AG04449 (cell line): ENCODE measurements around the gene CD8B2.

Experiments used
- CTCF ChIA-PET: fragments of 350-600 bp; formaldehyde crosslinking; extraction: SDS; loops from one replicate; lab custom pipeline; 2021; ENCODE audit warnings: antibody characterized with exemption; lab: Yijun Ruan, JAX
- POLR2A ChIA-PET: fragments of 400-600, 350-600 bp; formaldehyde crosslinking; extraction: SDS; loops from one replicate; lab custom pipeline; 2020; ENCODE audit warnings: antibody characterized with exemption, inconsistent platforms; lab: Yijun Ruan, JAX
- DNase-seq: peaks from one replicate; pipeline ENCODE4 v3.0.0-alpha.2; 2010; ENCODE audit warnings: low read depth, low spot score
- H3K4me3 ChIP-seq: 2 replicates; pipeline ENCODE4 v1.5.1; 2011; ENCODE audit warnings: low read depth, mild to moderate bottlenecking, control low read depth, low read length
- TF ChIP-seq, protein P1 (sequence below): IDR thresholded peaks from one replicate; pipeline ENCODE4 v1.5.1; 2011; ENCODE audit warnings: mild to moderate bottlenecking, moderate library complexity, low read length, control low read depth, inconsistent platforms; ENCODE audit not compliant: insufficient read depth; ENCODE audit errors: missing control alignments

The CD8B2 gene

DNA sequence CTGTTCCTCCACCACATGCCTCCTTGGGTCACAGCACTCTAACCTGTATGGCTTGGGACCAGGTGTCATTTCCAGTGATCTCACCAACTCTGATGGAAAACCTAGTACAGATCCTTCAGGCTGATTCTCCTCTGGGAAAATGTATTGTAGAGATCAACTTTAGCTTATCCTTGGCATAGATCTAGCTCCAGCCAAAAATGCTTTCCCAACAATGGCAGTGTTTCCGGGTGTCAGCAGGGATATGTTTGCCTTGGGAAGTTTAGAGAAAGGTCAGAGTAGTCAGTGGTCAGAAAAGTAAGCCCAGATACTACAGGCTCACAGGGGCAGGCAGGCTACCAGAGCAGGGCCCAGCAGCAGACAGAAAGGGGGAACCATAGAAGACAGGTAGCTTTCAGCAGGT, 73.6 kb downstream of the CD8B2 start:
- no peak overlapping the region for H3K4me3 ChIP-seq
- ChIA-PET CTCF (no interaction called here), POLR2A (no interaction called here)
- DNase-seq = no peak
- TF ChIP-seq, protein P1, sequence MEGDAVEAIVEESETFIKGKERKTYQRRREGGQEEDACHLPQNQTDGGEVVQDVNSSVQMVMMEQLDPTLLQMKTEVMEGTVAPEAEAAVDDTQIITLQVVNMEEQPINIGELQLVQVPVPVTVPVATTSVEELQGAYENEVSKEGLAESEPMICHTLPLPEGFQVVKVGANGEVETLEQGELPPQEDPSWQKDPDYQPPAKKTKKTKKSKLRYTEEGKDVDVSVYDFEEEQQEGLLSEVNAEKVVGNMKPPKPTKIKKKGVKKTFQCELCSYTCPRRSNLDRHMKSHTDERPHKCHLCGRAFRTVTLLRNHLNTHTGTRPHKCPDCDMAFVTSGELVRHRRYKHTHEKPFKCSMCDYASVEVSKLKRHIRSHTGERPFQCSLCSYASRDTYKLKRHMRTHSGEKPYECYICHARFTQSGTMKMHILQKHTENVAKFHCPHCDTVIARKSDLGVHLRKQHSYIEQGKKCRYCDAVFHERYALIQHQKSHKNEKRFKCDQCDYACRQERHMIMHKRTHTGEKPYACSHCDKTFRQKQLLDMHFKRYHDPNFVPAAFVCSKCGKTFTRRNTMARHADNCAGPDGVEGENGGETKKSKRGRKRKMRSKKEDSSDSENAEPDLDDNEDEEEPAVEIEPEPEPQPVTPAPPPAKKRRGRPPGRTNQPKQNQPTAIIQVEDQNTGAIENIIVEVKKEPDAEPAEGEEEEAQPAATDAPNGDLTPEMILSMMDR = no peak

DNA sequence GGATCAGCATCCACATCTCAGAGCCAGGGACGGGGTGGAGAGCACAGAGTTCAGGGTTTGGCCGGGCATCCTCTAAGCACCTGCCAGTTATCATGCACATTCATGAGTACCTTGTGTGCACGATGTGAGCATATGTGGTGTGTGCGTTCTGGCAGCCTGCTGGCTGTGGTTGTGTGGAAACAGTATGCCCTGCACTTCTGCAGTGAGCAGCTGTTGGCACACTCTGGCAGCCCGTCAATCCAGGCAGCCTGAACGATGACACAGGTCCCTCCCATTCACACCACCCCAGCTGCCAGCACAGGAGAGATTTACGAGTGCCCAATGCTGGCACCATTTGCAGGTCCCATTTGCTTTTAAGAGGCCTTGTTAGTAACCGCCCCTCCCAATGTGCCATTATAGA, 74.2 kb downstream of the CD8B2 start:
- no peak for DNase-seq
- CTCF ChIA-PET = no interaction called here
- no peak overlapping the region for H3K4me3 ChIP-seq
- TF ChIP-seq, protein P1 = no peak
- POLR2A ChIA-PET = no interaction called here

DNA sequence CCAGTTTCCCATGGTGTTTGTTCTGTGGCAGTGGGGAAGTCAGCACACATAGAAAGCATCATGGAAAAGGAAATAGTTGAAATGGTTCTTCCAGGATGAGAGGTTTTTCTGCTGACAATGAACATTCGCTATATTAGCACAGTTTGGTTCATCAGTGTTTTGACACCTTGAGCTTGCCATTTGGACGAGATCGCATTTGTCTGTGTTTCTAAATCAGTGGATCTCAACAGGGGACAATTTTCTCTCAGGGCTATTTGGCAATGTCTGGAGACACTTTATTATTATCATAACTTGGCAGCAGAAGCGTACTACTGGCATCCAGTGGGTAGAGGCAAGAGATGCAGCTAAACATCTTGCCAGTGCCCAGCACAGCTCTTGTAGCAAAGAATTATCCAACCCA, 74.6 kb downstream of the CD8B2 start:
- POLR2A ChIA-PET = no interaction called here
- TF ChIP-seq, protein P1 = no peak
- no peak overlapping the region for H3K4me3 ChIP-seq
- no peak for DNase-seq
- CTCF ChIA-PET = no interaction called here

DNA sequence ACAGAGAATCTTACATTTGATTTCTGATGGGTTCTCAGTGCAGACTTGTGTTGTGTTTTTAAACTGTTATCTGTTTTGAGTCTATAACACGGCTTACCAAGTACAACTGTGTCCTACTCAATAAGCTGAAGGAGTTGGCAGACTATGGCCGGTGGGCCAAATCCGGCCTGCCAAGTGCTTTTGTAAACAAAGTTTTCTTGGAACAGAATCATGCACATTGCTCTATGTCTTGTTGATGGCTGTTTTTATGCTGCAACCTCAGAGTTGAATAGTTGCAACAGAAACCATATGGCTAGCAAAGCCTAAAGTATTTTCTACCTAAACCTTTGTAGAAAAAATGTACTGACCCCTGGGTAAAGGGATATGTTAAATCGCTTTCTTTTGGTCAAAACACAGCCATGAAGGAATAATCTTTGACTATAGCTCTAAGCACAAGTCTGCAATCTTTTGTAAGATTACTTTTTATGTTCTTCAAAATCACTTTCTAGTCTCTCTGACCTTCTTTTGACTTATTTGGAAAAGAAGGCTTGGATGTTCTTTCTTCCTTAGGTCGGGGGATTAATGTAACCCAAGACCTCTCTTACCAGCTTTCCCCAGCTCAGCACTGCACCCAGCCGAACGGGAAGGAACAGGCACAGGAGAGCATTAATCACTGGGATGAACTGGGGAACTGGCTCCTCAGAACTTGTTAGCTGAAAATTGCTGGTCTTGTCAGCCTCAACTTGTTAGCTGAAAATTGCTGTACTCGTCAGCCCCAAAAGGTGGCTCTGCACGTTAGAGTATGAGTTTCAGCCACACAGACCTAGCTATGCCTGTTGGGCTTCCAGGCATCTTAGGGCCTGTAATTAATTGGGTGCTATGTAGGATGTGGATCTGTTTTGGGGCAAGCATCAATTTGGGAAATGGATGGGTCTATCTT, 75.4 kb downstream of the CD8B2 start:
- no peak overlapping the region for H3K4me3 ChIP-seq
- DNase-seq = no peak
- CTCF ChIA-PET = interaction anchor here (1.0 kb wide), 1 partner anchor 1608 kb away, joined by 3 read pairs; no protein-coding TSS in a partner anchor
- POLR2A ChIA-PET = no interaction called here
- TF ChIP-seq, protein P1 = no peak

DNA sequence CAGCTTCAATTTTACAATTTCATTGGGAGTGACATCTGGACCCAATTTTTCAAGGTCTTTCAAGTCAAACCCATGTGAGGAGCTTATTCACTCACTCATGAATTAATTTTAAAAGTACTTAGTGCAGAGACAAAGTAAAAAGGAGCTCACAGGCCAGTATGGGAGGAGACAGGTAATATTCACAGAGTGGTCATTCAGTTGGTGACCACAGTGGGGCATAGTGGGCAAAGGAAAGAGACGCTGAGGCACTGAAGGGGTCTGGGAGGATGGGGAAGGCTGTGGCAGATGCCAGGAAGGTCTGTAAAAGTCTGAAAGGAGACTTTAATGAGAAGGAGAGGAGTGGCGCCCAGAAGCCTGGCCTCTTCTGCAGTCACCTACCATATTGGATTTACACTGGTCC, 76.0 kb downstream of the CD8B2 start:
- DNase-seq = no peak
- no peak overlapping the region for H3K4me3 ChIP-seq
- TF ChIP-seq, protein P1 = no peak
- CTCF ChIA-PET = interaction anchor here (1.0 kb wide), 1 partner anchor 1607 kb away, joined by 3 read pairs; no protein-coding TSS in a partner anchor
- POLR2A ChIA-PET = no interaction called here

DNA sequence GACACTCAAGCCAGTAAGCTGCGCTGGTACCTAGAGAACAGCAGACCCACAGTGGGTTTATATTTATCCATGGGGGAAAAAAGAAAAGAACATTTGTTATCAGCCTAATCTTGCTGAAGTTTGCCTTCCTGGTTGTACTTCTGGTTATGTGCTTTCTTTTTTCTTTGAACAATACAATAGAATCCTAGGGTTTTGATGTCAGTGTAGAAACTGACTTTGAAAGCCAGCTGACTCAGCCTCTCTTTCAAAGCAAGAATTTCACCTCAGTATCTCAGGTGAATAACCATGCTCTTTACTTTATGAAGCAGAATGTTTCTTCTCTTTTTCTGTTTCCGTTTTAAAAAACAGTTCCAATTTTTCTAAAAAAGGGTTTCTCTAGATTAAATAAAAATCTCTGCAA, 78.4 kb downstream of the CD8B2 start:
- POLR2A ChIA-PET = no interaction called here
- DNase-seq = no peak
- CTCF ChIA-PET = interaction anchor here (1.2 to 1.5 kb wide), 3 partner anchors 16 to 23 kb away, joined by 4 read pairs; no protein-coding TSS in a partner anchor
- TF ChIP-seq, protein P1 = no peak
- H3K4me3 ChIP-seq = no peak overlapping the region
